GM12878 (cell line): ENCODE results near the gene MLXIPL.

Source experiments
- BRCA1 ChIP-seq: IDR thresholded peaks from 2 replicates; pipeline ENCODE4 v1.6.1; 2011; ENCODE audit warnings: low read depth, low read length, improper control_type of control experiment
- CEBPB ChIP-seq, 2 experiments: fragments of 150-350 bp in 1 of 2; IDR thresholded peaks; 2 replicates each; pipeline ENCODE4 v1.6.1; 2012 to 2014; ENCODE audit warnings: low read depth in 2 of 2, low read length in 2 of 2, borderline replicate concordance in 1 of 2, inconsistent platforms in 1 of 2
- NR2C2 ChIP-seq: IDR thresholded peaks from 2 replicates; pipeline ENCODE4 v1.6.1; 2011; ENCODE audit warnings: borderline replicate concordance, low read depth; ENCODE audit not compliant: control insufficient read depth, insufficient read length
- POLR2A ChIP-seq: IDR thresholded peaks from 2 replicates; pipeline ENCODE4 v1.6.1; 2011; ENCODE audit warnings: low read depth, mild to moderate bottlenecking, low read length
- POLR2AphosphoS5 ChIP-seq: IDR thresholded peaks from 2 replicates; pipeline ENCODE4 v1.6.1; 2011; ENCODE audit warnings: mild to moderate bottlenecking, low read length, inconsistent platforms
- POU2F2 ChIP-seq: IDR thresholded peaks from 3 replicates; pipeline ENCODE4 v1.6.1; 2011; ENCODE audit warnings: low read depth, mild to moderate bottlenecking, low read length, borderline replicate concordance
- RB1 ChIP-seq: fragments of 450-650 bp; formaldehyde crosslinking; IDR thresholded peaks from 2 replicates; pipeline ENCODE4 v1.6.1; 2017; ENCODE audit warnings: mild to moderate bottlenecking, borderline replicate concordance
- RUNX3 ChIP-seq: IDR thresholded peaks from 2 replicates; pipeline ENCODE4 v1.6.1; 2012; ENCODE audit warnings: low read length, inconsistent platforms
- SP1 ChIP-seq: IDR thresholded peaks from one replicate; pipeline ENCODE4 v1.6.1; 2011; ENCODE audit warnings: low read depth, low read length
- STAT1 ChIP-seq: fragments of 450-650 bp; conservative IDR thresholded peaks from 2 replicates; pipeline ENCODE4 v1.6.1; 2014; ENCODE audit warnings: antibody characterized with exemption, mild to moderate bottlenecking
- TAF1 ChIP-seq: IDR thresholded peaks from 2 replicates; pipeline ENCODE4 v1.6.1; 2011; ENCODE audit warnings: mild to moderate bottlenecking, low read depth, low read length, borderline replicate concordance
- ZNF274 ChIP-seq: IDR thresholded peaks from one replicate; pipeline ENCODE4 v1.8.0; 2011; ENCODE audit not compliant: insufficient read length, insufficient read depth
- TF ChIP-seq, protein P1 (sequence below), 3 experiments: IDR thresholded peaks in 2 of 3; conservative IDR thresholded peaks in 1 of 3; 2 replicates each; pipeline ENCODE4 v1.5.1; 2011; ENCODE audit warnings: low read depth in 3 of 3, low read length in 3 of 3, mild to moderate bottlenecking in 3 of 3, control low read depth in 2 of 3, moderate library complexity in 2 of 3, inconsistent platforms in 1 of 3, mixed read lengths in 1 of 3; ENCODE audit not compliant: control insufficient read depth in 2 of 3, insufficient read depth in 1 of 3; ENCODE audit errors: extremely low read depth in 1 of 3

DNA sequence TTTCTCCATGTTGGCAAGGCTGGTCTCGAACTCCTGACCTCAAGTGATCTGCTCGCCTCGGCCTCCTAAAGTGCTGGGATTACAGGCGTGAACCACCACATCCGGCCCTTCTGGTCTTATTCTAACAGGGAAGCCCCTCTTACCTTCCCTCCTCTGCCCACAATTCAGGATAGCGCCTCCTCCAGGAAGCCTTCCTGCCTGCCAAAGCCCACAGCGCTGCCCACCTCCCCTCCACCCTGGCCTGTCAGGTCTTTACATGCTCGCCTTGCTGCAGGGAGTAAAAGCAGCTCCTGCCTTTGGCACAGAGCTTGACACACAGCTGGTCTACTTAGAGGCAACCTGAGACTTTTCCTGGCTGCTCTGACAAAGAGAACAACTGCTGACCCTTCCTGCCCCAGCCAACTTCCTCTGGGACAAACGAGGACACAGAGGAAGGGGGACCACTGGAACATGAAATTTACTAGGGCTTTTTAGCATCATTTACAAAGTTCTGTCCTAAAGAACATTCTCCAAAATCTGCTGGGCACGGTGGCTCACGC, 13.2 kb downstream of the MLXIPL start:
- TF ChIP-seq RB1 (no peak), POLR2AphosphoS5 (no peak), TAF1 (no peak), CEBPB (IDR thresholded peaks at IDR 0.05; ENCODE audit: borderline replicate concordance in 1 of 2, low read depth in 2 of 2, low read length in 2 of 2) (no peak), STAT1 (no peak), RUNX3 (no peak), NR2C2 (no peak), BRCA1 (no peak), ZNF274 (no peak), SP1 (no peak), POLR2A (no peak), POU2F2 (no peak)
- TF ChIP-seq, protein P1, sequence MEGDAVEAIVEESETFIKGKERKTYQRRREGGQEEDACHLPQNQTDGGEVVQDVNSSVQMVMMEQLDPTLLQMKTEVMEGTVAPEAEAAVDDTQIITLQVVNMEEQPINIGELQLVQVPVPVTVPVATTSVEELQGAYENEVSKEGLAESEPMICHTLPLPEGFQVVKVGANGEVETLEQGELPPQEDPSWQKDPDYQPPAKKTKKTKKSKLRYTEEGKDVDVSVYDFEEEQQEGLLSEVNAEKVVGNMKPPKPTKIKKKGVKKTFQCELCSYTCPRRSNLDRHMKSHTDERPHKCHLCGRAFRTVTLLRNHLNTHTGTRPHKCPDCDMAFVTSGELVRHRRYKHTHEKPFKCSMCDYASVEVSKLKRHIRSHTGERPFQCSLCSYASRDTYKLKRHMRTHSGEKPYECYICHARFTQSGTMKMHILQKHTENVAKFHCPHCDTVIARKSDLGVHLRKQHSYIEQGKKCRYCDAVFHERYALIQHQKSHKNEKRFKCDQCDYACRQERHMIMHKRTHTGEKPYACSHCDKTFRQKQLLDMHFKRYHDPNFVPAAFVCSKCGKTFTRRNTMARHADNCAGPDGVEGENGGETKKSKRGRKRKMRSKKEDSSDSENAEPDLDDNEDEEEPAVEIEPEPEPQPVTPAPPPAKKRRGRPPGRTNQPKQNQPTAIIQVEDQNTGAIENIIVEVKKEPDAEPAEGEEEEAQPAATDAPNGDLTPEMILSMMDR (IDR thresholded peaks at IDR 0.05 in 2 of 3, conservative IDR thresholded peaks at IDR 0.05 in 1 of 3; ENCODE audit: control insufficient read depth in 2 of 3, extremely low read depth in 1 of 3, insufficient read depth in 1 of 3, low read depth in 3 of 3, low read length in 3 of 3) = no peak
